Measurements from ENCODE around the gene CTIF. TPM values are rescaled to one million over a fixed set of nuclear protein-coding genes. Genes with fewer than 3 reads are reported as not detected.

Gene CTIF
- total and polyA plus RNA-seq, 2 experiments from 2014 or later, result 8.6 to 14.4 TPM

- no peak for TF ChIP-seq REST (IDR thresholded peaks at IDR 0.05; ENCODE audit: unreplicated experiment)
Measured at GRCh38 chr18:48531908-48532307, 6.9 kb upstream of the CTIF start (continued).

GRCh38 chr18:48533340-48534070, 5.3 kb upstream of the CTIF start:
- Histone ChIP-seq H3K27me3 (ENCODE audit: insufficient read depth) (no peaks in the 10 kb centered on the region), H4K20me1 (replicated peaks; ENCODE audit: insufficient read depth) (no peaks in the 10 kb centered on the region), H3K4me1 (ENCODE audit: insufficient read depth) (peaks cover 12% of the 10 kb centered on the region), H3K36me3 (ENCODE audit: insufficient read depth) (no peaks in the 10 kb centered on the region), H3K79me2 (replicated peaks; ENCODE audit: insufficient read depth) (no peaks in the 10 kb centered on the region), H3K9me2 (ENCODE audit: insufficient read depth) (no peaks in the 10 kb centered on the region), H3K4me3 (no peak overlapping the region), H3K27ac (ENCODE audit: low read depth) (no peak overlapping the region), H3K4me2 (no peak overlapping the region), H2AFZ (no peak overlapping the region; the same call in 1 of the 2 replicates), H3F3A (replicated peaks; ENCODE audit: low read depth) (no peaks in the 10 kb centered on the region; the same call in 1 of the 2 replicates)
- Mint-ChIP-seq H3K36me3 (ENCODE audit: low read depth) (no peaks in the 10 kb centered on the region), H3K9me3 (no peaks in the 10 kb centered on the region; the same call in 2 of the 3 replicates), H3K4me3 (no peak overlapping the region), H3K27ac (no peak overlapping the region), H3K4me1 (peaks cover 14% of the 10 kb centered on the region), H3K27me3 (ENCODE audit: insufficient read depth, low read depth, poor library complexity) (peaks cover 12% of the 10 kb centered on the region)
- DNase-seq (ENCODE audit: low spot score) (no peak), ATAC-seq (no peak)
- no peak for TF ChIP-seq ZNF462 (CRISPR knock-in tag; IDR thresholded peaks at IDR 0.05)
- no peak for TF ChIP-seq ETS1 (IDR thresholded peaks at IDR 0.05)
- TF ChIP-seq CREB1 (CRISPR knock-in tag; IDR thresholded peaks at IDR 0.05; ENCODE audit: low read depth), result no peak
- TF ChIP-seq ZNF114 (CRISPR knock-in tag; IDR thresholded peaks at IDR 0.05), result no peak
- no peak for TF ChIP-seq POLR2AphosphoS5 (IDR thresholded peaks at IDR 0.05; ENCODE audit: low read depth)
- no peak for TF ChIP-seq CTCF (conservative IDR thresholded peaks at IDR 0.05; ENCODE audit: low read depth in 2 of 2)
- TF ChIP-seq NANOG (IDR thresholded peaks at IDR 0.05; ENCODE audit: borderline replicate concordance), result no peak
